SK-N-SH (cell line): ENCODE measurements around the gene TNN. TPM values are rescaled to one million over a fixed set of nuclear protein-coding genes. Genes with fewer than 3 reads are reported as not detected.
A peak's percentile ranks its signal among the peaks of the same experiment; 100 is the strongest.

ENCODE experiments used
- CTCF ChIA-PET: fragments of 300-600, 350-600 bp; formaldehyde crosslinking; extraction: SDS; loops from one replicate; lab custom pipeline; 2021; lab: Yijun Ruan, JAX
- POLR2A ChIA-PET: fragments of 350-600 bp; sonication (Branson Sonifier 250); formaldehyde crosslinking; extraction: SDS; loops from one replicate; lab custom pipeline; 2020; ENCODE audit warnings: antibody characterized with exemption, inconsistent platforms; lab: Yijun Ruan, JAX
- DNase-seq: peaks from one replicate; pipeline ENCODE4 v3.0.0; 2012
- H2AFZ ChIP-seq: fragments of 200-600 bp; sonication (generic); 2 replicates; pipeline ENCODE4 v1.8.1; 2016; ENCODE audit warnings: antibody characterized with exemption, mild to moderate bottlenecking, low read depth
- H3F3A ChIP-seq: fragments of 200-600 bp; sonication (generic); replicated peaks from 2 replicates; pipeline ENCODE3; 2016; ENCODE audit warnings: antibody characterized with exemption, mild to moderate bottlenecking; ENCODE audit not compliant: insufficient read depth
- H3K27ac ChIP-seq, 2 experiments: fragments of 200-500 bp in 1 of 2; fragments of 200-600 bp in 1 of 2; sonication (Bioruptor generic) in 1 of 2; sonication (generic), shearing (Covaris generic) in 1 of 2; 2 replicates each; pipeline versions ENCODE4 v1.5.1 to v1.6.1; 2014 to 2016; ENCODE audit warnings: low read depth in 2 of 2, inconsistent platforms in 1 of 2, low read length in 1 of 2, mild to moderate bottlenecking in 1 of 2, mixed read lengths in 1 of 2
- H3K27me3 ChIP-seq: fragments of 200-600 bp; sonication (generic), shearing (Covaris generic); 2 replicates; pipeline ENCODE4 v1.6.1; 2016; ENCODE audit warnings: mixed run types; ENCODE audit not compliant: insufficient read depth
- H3K36me3 ChIP-seq, 2 experiments: fragments of 200-500 bp in 1 of 2; fragments of 200-600 bp in 1 of 2; sonication (Bioruptor generic) in 1 of 2; sonication (generic) in 1 of 2; replicated peaks in 1 of 2; 2 replicates each; pipeline versions ENCODE3 to v1.5.1; 2014 to 2016; ENCODE audit warnings: low read length in 1 of 2, mild to moderate bottlenecking in 1 of 2; ENCODE audit not compliant: insufficient read depth in 2 of 2, control insufficient read depth in 1 of 2
- H3K4me1 ChIP-seq, 2 experiments: fragments of 200-500 bp in 1 of 2; fragments of 200-600 bp in 1 of 2; sonication (Bioruptor generic) in 1 of 2; sonication (generic), shearing (Covaris generic) in 1 of 2; 2 replicates each; pipeline versions ENCODE4 v1.5.1 to v1.6.1; 2014 to 2016; ENCODE audit warnings: low read depth in 1 of 2, low read length in 1 of 2, mixed run types in 1 of 2; ENCODE audit not compliant: insufficient read depth in 2 of 2, control insufficient read depth in 1 of 2
- H3K4me2 ChIP-seq: fragments of 200-600 bp; sonication (generic), shearing (Covaris generic); 2 replicates; pipeline ENCODE4 v1.6.1; 2017; ENCODE audit warnings: mixed run types
- H3K4me3 ChIP-seq, 2 experiments: fragments of 200-500 bp in 1 of 2; fragments of 200-600 bp in 1 of 2; sonication (Bioruptor generic) in 1 of 2; sonication (generic), shearing (Covaris generic) in 1 of 2; 2 replicates each; pipeline versions ENCODE4 v1.5.1 to v1.8.1; 2014 to 2016; ENCODE audit warnings: low read depth in 2 of 2, inconsistent platforms in 1 of 2, low read length in 1 of 2, mild to moderate bottlenecking in 1 of 2, mixed read lengths in 1 of 2, moderate library complexity in 1 of 2
- H3K79me2 ChIP-seq: fragments of 200-600 bp; sonication (generic); 2 replicates; pipeline ENCODE4 v1.8.1; 2017; ENCODE audit warnings: mild to moderate bottlenecking; ENCODE audit not compliant: insufficient read depth
- H3K9ac ChIP-seq: fragments of 200-600 bp; sonication (generic); 2 replicates; pipeline ENCODE4 v1.6.1; 2017; ENCODE audit warnings: mixed run types
- H3K9me2 ChIP-seq: fragments of 200-600 bp; sonication (generic); 2 replicates; pipeline ENCODE4 v1.6.1; 2017; ENCODE audit warnings: mixed run types
- H3K9me3 ChIP-seq: fragments of 200-600 bp; sonication (generic); 2 replicates; pipeline ENCODE4 v1.6.1; 2017; ENCODE audit warnings: mixed run types, mild to moderate bottlenecking, moderate library complexity
- H4K20me1 ChIP-seq: fragments of 200-600 bp; sonication (generic); 2 replicates; pipeline ENCODE4 v1.6.1; 2017; ENCODE audit warnings: mild to moderate bottlenecking, mixed run types; ENCODE audit not compliant: insufficient read depth
- CHD2 ChIP-seq: fragments of 150-350 bp; IDR thresholded peaks from 2 replicates; pipeline ENCODE4 v1.6.1; 2018; ENCODE audit warnings: low read length; ENCODE audit not compliant: partially characterized antibody
- CTCF ChIP-seq: fragments of 200-600 bp; sonication (generic); IDR thresholded peaks from 2 replicates; pipeline ENCODE4 v1.6.1; 2017; ENCODE audit warnings: antibody characterized with exemption, mild to moderate bottlenecking, moderate library complexity
- ELF1 ChIP-seq: IDR thresholded peaks from 2 replicates; pipeline ENCODE4 v1.4.0; 2012
- EZH2phosphoT487 ChIP-seq: fragments of 200-600 bp; sonication (generic); IDR thresholded peaks from 2 replicates; pipeline ENCODE4 v1.6.1; 2017; ENCODE audit warnings: low read depth, mixed run types, mild to moderate bottlenecking, antibody characterized with exemption, moderate library complexity, borderline replicate concordance
- FOXM1 ChIP-seq: IDR thresholded peaks from 2 replicates; pipeline ENCODE4 v1.4.0; 2012; ENCODE audit warnings: low read depth, mild to moderate bottlenecking
- GABPA ChIP-seq: IDR thresholded peaks from 2 replicates; pipeline ENCODE4 v1.4.0; 2012; ENCODE audit warnings: low read depth, mild to moderate bottlenecking
- GATA2 ChIP-seq: sonication (generic); formaldehyde crosslinking; IDR thresholded peaks from 2 replicates; pipeline ENCODE4 v1.5.0; 2020; ENCODE audit warnings: mild to moderate bottlenecking, missing genetic modification reagents
- IRF3 ChIP-seq: fragments of 150-350 bp; IDR thresholded peaks from 2 replicates; pipeline ENCODE4 v1.6.1; 2016; ENCODE audit warnings: mild to moderate bottlenecking, low read depth, low read length
- MXI1 ChIP-seq: IDR thresholded peaks from 2 replicates; pipeline ENCODE4 v1.6.1; 2012; ENCODE audit warnings: mild to moderate bottlenecking, low read depth, low read length, improper control_type of control experiment
- NFIC ChIP-seq: IDR thresholded peaks from 2 replicates; pipeline ENCODE4 v1.4.0; 2012; ENCODE audit warnings: borderline replicate concordance
- NRF1 ChIP-seq: IDR thresholded peaks from 2 replicates; pipeline ENCODE4 v1.6.1; 2012; ENCODE audit warnings: low read depth, mild to moderate bottlenecking, low read length
- RAD21 ChIP-seq: IDR thresholded peaks from 2 replicates; pipeline ENCODE4 v1.6.1; 2012; ENCODE audit warnings: mild to moderate bottlenecking, low read length
- REST ChIP-seq: IDR thresholded peaks from 2 replicates; pipeline ENCODE4 v1.6.1; 2012; ENCODE audit warnings: mild to moderate bottlenecking, low read depth, low read length, moderate library complexity
- RFX5 ChIP-seq: IDR thresholded peaks from 2 replicates; pipeline ENCODE4 v1.6.1; 2012; ENCODE audit warnings: mild to moderate bottlenecking, improper control_type of control experiment, low read length
- RXRA ChIP-seq: IDR thresholded peaks from 2 replicates; pipeline ENCODE4 v1.4.0; 2012; ENCODE audit warnings: low read depth, mild to moderate bottlenecking, borderline replicate concordance
- SIN3A ChIP-seq: IDR thresholded peaks from 2 replicates; pipeline ENCODE4 v1.6.1; 2012; ENCODE audit warnings: low read depth, mild to moderate bottlenecking, low read length, moderate library complexity, borderline replicate concordance
- TAF1 ChIP-seq: IDR thresholded peaks from 2 replicates; pipeline ENCODE4 v1.6.1; 2012; ENCODE audit warnings: low read depth, mild to moderate bottlenecking, low read length, moderate library complexity, borderline replicate concordance
- TEAD4 ChIP-seq: IDR thresholded peaks from 2 replicates; pipeline ENCODE4 v1.4.0; 2012; ENCODE audit warnings: mild to moderate bottlenecking, borderline replicate concordance; ENCODE audit not compliant: insufficient read depth
- USF2 ChIP-seq: fragments of 150-350 bp; IDR thresholded peaks from 2 replicates; pipeline ENCODE4 v1.6.1; 2017; ENCODE audit warnings: antibody characterized with exemption, low read length, low read depth, borderline replicate concordance
- YY1 ChIP-seq: IDR thresholded peaks from 2 replicates; pipeline ENCODE4 v1.4.0; 2012; ENCODE audit warnings: low read depth, mild to moderate bottlenecking
- WGBS: methylation state at CpG from one replicate; pipeline ENCODE4 v1.1.6; 2017; ENCODE audit warnings: low lambda C conversion rate; 5-methylcytosine and 5-hydroxymethylcytosine counted together
- polyA plus RNA-seq, 3 experiments: library from polyadenylated mRNA; depleted of rRNA; stranded (reverse); fragments of >200 nt; gene quantifications; 2 replicates each; pipeline ENCODE4 v1.2.3, GENCODE V29; 2012
- TF ChIP-seq, protein P1 (sequence below): IDR thresholded peaks from 2 replicates; pipeline ENCODE4 v1.4.0; 2012; ENCODE audit warnings: low read depth, borderline replicate concordance
- TF ChIP-seq, protein P2 (sequence below): IDR thresholded peaks from 2 replicates; pipeline ENCODE4; 2012
- TF ChIP-seq, protein P3 (sequence below): IDR thresholded peaks from 2 replicates; pipeline ENCODE4 v1.4.0; 2012; ENCODE audit warnings: low read depth

TNN gene
- polyA plus RNA-seq, 1 of the 3 experiments (the other 2 are of a cell fraction): not detected

GRCh38 chr1:175154629-175155472 is 87.2 kb downstream of the TNN start:
- no peaks in the 10 kb centered on the region for H3K4me1 ChIP-seq
- DNase-seq: peak; percentile 62
- no peak overlapping the region for H2AFZ ChIP-seq
- no peaks in the 10 kb centered on the region for H3K36me3 ChIP-seq
- no peak overlapping the region for H3K4me2 ChIP-seq
- H3K79me2 ChIP-seq: no peaks in the 10 kb centered on the region
- POLR2A ChIA-PET: no interaction called here
- no peak overlapping the region for H3K27ac ChIP-seq
- no peak overlapping the region for H3K9ac ChIP-seq
- H3K4me3 ChIP-seq: no peak overlapping the region; a peak in 1 of 4 replicates
- CTCF ChIA-PET: interaction anchor here (0.6 to 9.1 kb wide), 66 partner anchors 9 to 1725 kb away, joined by 3 to 176 read pairs (median 4); partner anchors contain the start of genes KIAA0040 and TNR
- no peaks in the 10 kb centered on the region for H3K9me2 ChIP-seq
- 0 out of 2 replicates have a peak, but pooled peaks cover 10% of the 10 kb centered on the region for H3K27me3 ChIP-seq
- no peaks in the 10 kb centered on the region for H3F3A ChIP-seq
- 12% methylated on average over 11 of the region's 11 CpGs for WGBS
- no peaks in the 10 kb centered on the region for H4K20me1 ChIP-seq
- no peaks in the 10 kb centered on the region for H3K9me3 ChIP-seq
- TF ChIP-seq EZH2phosphoT487 (no peak), USF2 (no peak), TEAD4 (no peak), MXI1 (no peak), REST (no peak), NFIC (no peak), RXRA (no peak), CTCF (peak; percentile 86), YY1 (no peak), TAF1 (no peak), IRF3 (no peak), GATA2 (peak; percentile 41), FOXM1 (no peak), RAD21 (peak; percentile 87), SIN3A (no peak), CHD2 (peak; percentile 39), NRF1 (no peak), ELF1 (no peak), RFX5 (no peak), GABPA (no peak)
- TF ChIP-seq, protein P1, sequence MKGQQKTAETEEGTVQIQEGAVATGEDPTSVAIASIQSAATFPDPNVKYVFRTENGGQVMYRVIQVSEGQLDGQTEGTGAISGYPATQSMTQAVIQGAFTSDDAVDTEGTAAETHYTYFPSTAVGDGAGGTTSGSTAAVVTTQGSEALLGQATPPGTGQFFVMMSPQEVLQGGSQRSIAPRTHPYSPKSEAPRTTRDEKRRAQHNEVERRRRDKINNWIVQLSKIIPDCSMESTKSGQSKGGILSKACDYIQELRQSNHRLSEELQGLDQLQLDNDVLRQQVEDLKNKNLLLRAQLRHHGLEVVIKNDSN: no peak
- TF ChIP-seq, protein P2, sequence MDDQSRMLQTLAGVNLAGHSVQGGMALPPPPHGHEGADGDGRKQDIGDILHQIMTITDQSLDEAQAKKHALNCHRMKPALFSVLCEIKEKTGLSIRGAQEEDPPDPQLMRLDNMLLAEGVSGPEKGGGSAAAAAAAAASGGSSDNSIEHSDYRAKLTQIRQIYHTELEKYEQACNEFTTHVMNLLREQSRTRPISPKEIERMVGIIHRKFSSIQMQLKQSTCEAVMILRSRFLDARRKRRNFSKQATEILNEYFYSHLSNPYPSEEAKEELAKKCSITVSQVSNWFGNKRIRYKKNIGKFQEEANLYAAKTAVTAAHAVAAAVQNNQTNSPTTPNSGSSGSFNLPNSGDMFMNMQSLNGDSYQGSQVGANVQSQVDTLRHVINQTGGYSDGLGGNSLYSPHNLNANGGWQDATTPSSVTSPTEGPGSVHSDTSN: no peak
- TF ChIP-seq, protein P3, sequence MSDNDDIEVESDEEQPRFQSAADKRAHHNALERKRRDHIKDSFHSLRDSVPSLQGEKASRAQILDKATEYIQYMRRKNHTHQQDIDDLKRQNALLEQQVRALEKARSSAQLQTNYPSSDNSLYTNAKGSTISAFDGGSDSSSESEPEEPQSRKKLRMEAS: no peak
